ENCODE data around the gene IFI27L1.

IFI27L1 gene, protein sequence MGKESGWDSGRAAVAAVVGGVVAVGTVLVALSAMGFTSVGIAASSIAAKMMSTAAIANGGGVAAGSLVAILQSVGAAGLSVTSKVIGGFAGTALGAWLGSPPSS

DNA sequence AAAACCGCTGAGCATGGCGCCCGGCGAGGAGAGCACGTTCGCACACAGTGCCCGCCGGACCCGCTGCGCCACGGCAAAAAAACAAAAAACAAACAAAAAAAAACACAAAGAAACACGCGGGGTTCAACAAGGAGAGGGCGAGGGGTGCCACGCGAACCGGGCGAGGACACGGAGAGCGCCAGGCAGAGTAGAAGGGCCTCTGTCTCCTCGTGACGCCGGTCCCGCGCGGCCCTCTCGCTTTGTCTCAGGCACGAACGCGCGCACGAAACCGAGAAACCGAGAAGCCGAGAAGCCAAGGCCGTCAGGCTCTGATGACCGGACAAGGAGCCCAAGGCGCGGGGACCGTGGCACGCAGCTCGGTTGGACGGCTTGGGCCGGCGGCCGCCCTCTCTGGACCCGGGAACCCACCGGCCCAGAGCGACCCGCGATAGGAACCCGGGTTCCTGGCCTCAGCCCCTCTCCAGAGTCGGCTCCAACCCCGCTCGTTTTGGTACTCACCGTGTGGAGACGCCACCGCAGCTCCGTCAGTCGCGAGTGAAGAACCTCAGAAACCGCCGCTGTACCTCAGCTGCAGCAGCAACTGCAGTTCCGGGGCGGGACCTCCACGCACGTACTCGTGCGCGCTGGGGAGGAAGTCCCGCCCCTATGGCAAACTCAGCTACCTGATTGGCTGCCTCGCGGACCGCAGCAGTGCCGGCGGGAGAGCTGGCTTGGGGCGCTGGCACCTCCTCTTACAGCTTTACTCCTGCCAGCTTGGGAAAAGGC lies at the start of gene IFI27L1, which contains the start of gene DDX24:
IFI27L1 (plus strand) TSS at position 690 of the 765 bp plus-strand sequence. CDS start 15,628 bp downstream, outside the sequence.
DDX24 (minus strand) TSS at position 582 of the 765 bp plus-strand sequence. CDS start 1,460 bp downstream, outside the sequence.
- peak within 1 kb of the TSS; percentile 95 for H3K4me3 ChIP-seq (ENCODE audit: low read depth, low read length)
- TF ChIP-seq, protein P1, sequence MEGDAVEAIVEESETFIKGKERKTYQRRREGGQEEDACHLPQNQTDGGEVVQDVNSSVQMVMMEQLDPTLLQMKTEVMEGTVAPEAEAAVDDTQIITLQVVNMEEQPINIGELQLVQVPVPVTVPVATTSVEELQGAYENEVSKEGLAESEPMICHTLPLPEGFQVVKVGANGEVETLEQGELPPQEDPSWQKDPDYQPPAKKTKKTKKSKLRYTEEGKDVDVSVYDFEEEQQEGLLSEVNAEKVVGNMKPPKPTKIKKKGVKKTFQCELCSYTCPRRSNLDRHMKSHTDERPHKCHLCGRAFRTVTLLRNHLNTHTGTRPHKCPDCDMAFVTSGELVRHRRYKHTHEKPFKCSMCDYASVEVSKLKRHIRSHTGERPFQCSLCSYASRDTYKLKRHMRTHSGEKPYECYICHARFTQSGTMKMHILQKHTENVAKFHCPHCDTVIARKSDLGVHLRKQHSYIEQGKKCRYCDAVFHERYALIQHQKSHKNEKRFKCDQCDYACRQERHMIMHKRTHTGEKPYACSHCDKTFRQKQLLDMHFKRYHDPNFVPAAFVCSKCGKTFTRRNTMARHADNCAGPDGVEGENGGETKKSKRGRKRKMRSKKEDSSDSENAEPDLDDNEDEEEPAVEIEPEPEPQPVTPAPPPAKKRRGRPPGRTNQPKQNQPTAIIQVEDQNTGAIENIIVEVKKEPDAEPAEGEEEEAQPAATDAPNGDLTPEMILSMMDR (conservative IDR thresholded peaks at IDR 0.05; ENCODE audit: low read depth, low read length) = no peak
- peak; percentile 96 for DNase-seq (ENCODE audit: low read depth)

DNA sequence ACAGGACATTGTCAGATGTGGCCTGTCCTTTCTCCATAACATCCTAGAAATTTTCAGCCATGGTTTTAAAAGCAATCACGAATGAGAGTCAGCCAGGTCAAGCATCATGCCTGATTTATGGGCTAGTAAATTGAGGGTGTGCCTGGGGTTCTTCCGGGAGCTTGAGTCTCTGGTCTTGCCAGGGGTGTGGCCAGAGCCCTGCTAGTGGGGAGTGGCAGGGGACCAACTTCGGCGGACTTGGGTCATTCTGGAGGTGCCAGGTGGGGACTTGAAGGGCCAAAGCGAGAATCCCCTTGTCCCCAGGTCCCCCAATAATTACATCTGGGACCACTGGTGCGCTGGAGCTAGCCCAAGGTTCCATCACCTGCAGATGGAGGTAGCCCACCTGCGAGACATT lies 49.2 kb upstream of the IFI27L1 start:
- DNase-seq (ENCODE audit: low read depth) = no peak
- TF ChIP-seq, protein P1 (conservative IDR thresholded peaks at IDR 0.05; ENCODE audit: low read depth, low read length) = no peak
- H3K4me3 ChIP-seq (ENCODE audit: low read depth, low read length) = no peak overlapping the region

DNA sequence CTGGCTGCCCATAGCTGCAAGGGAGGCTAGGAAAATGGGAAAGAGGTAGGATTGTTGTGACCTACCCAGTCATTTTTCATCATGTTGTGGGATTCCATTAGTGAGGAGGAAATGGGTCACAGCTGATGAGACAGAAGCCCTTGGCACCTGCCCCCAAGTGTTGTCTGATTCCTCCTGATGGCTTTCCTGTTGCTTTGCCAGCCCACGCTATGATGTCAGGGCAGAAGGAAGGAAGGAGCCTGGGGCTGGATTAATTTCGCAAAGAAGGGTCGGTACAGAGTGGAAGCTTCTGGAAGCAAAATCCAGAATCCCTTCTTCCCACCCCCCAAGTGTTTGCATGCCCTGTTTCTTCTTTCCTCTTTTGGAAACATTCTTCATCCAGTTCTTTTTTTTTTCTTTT lies 46.2 kb upstream of the IFI27L1 start:
- TF ChIP-seq, protein P1 (conservative IDR thresholded peaks at IDR 0.05; ENCODE audit: low read depth, low read length) = no peak
- no peak overlapping the region for H3K4me3 ChIP-seq (ENCODE audit: low read depth, low read length)
- no peak for DNase-seq (ENCODE audit: low read depth)

DNA sequence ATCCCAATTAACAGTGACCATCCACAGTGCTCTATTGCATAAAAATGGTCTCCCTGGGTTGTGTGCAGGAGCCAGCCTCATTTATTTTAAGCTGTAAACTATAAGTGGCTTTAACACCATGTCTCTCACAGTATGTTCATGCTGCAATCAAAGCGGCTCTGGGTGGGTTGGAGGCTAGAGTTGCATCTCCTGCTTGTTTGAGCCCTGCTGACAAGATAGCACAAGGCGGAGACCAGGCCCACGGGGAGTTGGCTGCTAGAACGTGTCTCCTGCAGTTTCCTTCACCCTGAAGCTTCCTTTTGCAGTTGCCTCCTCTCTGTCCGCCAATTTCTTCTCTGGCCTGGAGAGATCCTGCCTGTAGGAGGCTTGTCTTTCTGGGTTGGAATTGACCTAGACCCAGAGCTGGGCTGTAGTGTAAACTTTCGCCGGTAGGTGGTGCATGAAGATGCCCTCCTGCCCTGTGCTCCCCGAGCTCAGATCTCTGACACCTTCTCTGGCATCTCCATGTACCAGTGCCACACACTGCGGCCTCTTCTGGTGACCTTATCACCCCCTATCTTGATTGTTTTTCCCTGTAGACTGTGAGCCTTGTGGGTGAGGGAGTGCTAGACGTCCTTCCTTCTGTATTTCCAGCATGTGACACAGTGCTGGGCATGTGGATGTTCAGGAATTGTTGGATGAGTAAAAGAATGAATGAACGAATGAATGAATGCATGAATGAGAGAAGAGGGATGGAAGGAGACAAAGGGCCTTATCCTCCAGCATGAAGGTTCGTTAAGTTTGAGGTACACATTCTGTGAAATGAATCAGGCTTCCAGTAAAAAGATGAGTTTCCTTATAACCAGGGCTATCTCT lies 44.6 kb upstream of the IFI27L1 start:
- H3K4me3 ChIP-seq (ENCODE audit: low read depth, low read length) = no peak overlapping the region
- DNase-seq (ENCODE audit: low read depth) = peak; percentile 78
- TF ChIP-seq, protein P1 (conservative IDR thresholded peaks at IDR 0.05; ENCODE audit: low read depth, low read length) = peak; percentile 90

DNA sequence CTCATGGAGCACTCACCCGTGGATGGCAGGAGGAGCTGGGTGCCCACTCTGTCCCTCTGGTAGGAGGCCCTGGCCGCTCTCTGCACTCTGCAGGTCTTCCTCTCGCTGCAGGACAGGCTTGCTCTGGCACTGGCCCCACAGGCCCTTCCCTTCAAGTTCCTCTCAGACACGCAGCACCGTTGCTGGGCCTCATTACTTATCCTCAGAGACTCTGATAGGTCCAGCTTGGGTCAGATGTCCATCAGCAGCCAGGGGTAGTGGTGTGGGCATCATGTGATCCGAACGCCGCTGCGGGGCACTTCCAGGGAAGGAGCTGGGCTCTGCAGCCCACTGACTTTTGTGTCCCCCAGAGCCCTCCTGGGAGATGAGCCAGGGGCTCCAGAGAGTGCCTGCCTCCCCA lies 43.2 kb upstream of the IFI27L1 start:
- TF ChIP-seq, protein P1 (conservative IDR thresholded peaks at IDR 0.05; ENCODE audit: low read depth, low read length) = no peak
- no peak overlapping the region for H3K4me3 ChIP-seq (ENCODE audit: low read depth, low read length)
- DNase-seq (ENCODE audit: low read depth) = no peak

DNA sequence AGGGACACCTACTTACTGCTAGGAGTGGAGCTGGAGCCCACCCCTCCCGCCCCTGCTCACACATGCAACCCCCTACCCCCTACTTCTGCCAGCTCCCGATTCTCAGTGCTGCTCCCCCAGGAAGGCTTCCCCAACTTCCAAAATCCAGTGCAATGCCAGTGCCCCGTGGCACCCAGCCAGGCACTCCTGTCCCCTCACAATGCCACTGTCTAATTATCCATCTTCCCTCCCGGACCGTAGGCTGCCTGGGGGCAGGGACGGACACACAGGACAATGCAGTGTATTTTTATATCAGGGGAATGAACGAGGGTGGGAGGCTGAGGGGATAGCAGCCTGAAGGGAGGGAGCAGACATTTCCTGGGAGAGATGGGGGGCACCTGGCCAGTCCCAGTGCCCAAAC lies 42.6 kb upstream of the IFI27L1 start:
- no peak for DNase-seq (ENCODE audit: low read depth)
- TF ChIP-seq, protein P1 (conservative IDR thresholded peaks at IDR 0.05; ENCODE audit: low read depth, low read length) = no peak

More for the DNA sequence above, 42.6 kb upstream of the IFI27L1 start:
- H3K4me3 ChIP-seq (ENCODE audit: low read depth, low read length) = no peak overlapping the region
